ENCODE results near the gene DMPK. TPM values are rescaled to one million over a fixed set of nuclear protein-coding genes. Genes with fewer than 3 reads are reported as not detected.
A peak's percentile ranks its signal among the peaks of the same experiment; 100 is the strongest.

Gene DMPK
- total and polyA plus RNA-seq, 2 experiments from 2014 or later: 25.2 to 46.0 TPM

DNA sequence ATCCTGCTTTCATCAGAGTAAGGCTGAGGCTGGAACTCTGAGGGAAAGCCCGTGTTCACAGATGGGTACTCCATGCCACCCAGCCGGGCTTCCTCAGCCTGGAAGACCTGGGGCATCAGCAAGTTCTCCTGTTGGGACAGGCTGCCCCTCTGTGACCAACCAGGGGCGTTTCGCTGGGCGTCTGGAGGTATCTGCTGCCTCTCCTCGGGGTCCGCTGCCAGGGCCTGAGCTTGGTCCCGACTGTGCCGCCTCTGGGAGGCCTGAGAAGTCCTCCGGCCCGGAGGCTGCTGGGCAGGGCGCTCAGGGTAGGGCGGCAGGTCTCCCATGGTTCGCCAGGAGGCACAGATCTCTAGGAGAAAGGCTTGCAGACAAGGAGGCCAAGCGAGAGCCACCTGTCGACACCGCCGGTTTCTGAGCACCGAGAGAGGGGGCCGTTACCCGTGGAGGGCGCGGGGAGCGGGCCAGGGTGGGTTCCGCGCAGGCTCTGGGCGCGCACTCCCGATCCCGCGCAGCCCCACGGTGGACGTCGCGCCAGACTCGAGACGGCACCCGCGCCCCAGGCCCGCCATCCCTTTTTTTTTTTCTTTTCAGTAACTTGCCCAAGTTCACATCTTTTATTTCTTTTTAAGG is 32.7 kb upstream of the DMPK start, which contains the start of gene RSPH6A:
TSS of gene RSPH6A (minus strand) at position 458 of the 630 bp plus-strand sequence. CDS start at position 326, 132 bp downstream.
- no peak for DNase-seq (ENCODE audit: low spot score)
- H4K20me1 ChIP-seq (ENCODE audit: insufficient read depth, poor library complexity, severe bottlenecking): no peaks in the 10 kb centered on the region
- H3K4me3 ChIP-seq: peak within 1 kb of the TSS; percentile 4
- WGBS (ENCODE audit: low lambda C conversion rate, missing lambda C conversion rate): 35% methylated on average over 25 of the region's 40 CpGs
- no peaks in the 10 kb centered on the region for H3K9me3 ChIP-seq (ENCODE audit: low read depth)
- no peaks in the 10 kb centered on the region for H3K27me3 ChIP-seq
- TF ChIP-seq EZH2 (IDR thresholded peaks at IDR 0.05; ENCODE audit: borderline replicate concordance) (no peak), EZH2phosphoT487 (IDR thresholded peaks at IDR 0.05; ENCODE audit: low read depth, severe bottlenecking, unreplicated experiment) (no peak)
- TF ChIP-seq, protein P1, sequence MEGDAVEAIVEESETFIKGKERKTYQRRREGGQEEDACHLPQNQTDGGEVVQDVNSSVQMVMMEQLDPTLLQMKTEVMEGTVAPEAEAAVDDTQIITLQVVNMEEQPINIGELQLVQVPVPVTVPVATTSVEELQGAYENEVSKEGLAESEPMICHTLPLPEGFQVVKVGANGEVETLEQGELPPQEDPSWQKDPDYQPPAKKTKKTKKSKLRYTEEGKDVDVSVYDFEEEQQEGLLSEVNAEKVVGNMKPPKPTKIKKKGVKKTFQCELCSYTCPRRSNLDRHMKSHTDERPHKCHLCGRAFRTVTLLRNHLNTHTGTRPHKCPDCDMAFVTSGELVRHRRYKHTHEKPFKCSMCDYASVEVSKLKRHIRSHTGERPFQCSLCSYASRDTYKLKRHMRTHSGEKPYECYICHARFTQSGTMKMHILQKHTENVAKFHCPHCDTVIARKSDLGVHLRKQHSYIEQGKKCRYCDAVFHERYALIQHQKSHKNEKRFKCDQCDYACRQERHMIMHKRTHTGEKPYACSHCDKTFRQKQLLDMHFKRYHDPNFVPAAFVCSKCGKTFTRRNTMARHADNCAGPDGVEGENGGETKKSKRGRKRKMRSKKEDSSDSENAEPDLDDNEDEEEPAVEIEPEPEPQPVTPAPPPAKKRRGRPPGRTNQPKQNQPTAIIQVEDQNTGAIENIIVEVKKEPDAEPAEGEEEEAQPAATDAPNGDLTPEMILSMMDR (IDR thresholded peaks at IDR 0.05; ENCODE audit: poor library complexity): no peak
- peak within 1 kb of the TSS; percentile 27 for H3K27ac ChIP-seq
- H3K79me2 ChIP-seq: no peaks in the 10 kb centered on the region
- H2AFZ ChIP-seq: peak within 1 kb of the TSS; percentile 55
- H3K36me3 ChIP-seq (replicated peaks; ENCODE audit: insufficient read depth, low read depth): no peaks in the 10 kb centered on the region
- H3K4me2 ChIP-seq: peak within 1 kb of the TSS; percentile 86
- no peaks in the 10 kb centered on the region for H3K9me2 ChIP-seq (replicated peaks; ENCODE audit: insufficient read depth)
- H3K4me1 ChIP-seq (ENCODE audit: insufficient read depth): peaks cover 7% of the 10 kb centered on the region

DNA sequence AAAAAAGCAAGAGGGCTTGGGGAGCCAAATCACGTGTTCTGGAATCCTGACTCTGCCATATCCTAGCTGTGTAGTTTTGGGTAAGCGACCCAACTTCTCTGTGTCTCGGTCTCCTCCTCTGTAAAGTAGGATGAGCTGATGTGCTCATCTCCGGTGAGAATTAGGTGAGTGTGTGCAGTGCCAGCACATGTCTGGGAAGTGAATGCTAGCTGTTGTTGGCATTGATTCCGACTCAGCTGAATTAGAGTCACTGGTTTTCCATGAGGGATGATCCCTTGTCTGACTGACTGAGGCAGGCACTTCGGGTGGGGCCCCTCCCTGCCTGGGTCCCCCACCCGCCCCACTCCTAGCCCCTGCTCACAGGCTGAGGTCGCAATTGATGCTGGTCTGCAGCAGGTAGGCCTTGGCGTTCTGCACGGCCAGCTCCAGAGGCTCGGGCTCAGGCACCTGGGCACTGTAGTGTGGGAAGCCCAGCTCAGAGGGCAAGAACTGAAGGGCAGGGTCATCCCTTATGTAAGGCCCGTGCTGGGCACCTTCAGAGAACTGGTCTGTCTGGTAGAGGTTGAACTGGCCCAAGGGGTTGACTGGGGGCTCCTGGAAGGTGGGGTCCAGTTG is 32.0 kb upstream of the DMPK start:
- peak overlapping the region; percentile 86 for H3K4me2 ChIP-seq
- 93% methylated on average over 12 of the region's 12 CpGs for WGBS (ENCODE audit: low lambda C conversion rate, missing lambda C conversion rate)
- H2AFZ ChIP-seq: no peak overlapping the region
- no peaks in the 10 kb centered on the region for H3K27me3 ChIP-seq
- H3K79me2 ChIP-seq: no peaks in the 10 kb centered on the region
- H3K9me2 ChIP-seq (replicated peaks; ENCODE audit: insufficient read depth): no peaks in the 10 kb centered on the region
- TF ChIP-seq, protein P1 (IDR thresholded peaks at IDR 0.05; ENCODE audit: poor library complexity): no peak
- TF ChIP-seq EZH2phosphoT487 (IDR thresholded peaks at IDR 0.05; ENCODE audit: low read depth, severe bottlenecking, unreplicated experiment): no peak
- TF ChIP-seq EZH2 (IDR thresholded peaks at IDR 0.05; ENCODE audit: borderline replicate concordance): no peak
- H3K4me3 ChIP-seq: no peak overlapping the region
- no peak for DNase-seq (ENCODE audit: low spot score)
- H3K27ac ChIP-seq: no peak overlapping the region
- no peaks in the 10 kb centered on the region for H3K9me3 ChIP-seq (ENCODE audit: low read depth)
- peaks cover 7% of the 10 kb centered on the region for H3K4me1 ChIP-seq (ENCODE audit: insufficient read depth)
- no peaks in the 10 kb centered on the region for H3K36me3 ChIP-seq (replicated peaks; ENCODE audit: insufficient read depth, low read depth)
- H4K20me1 ChIP-seq (ENCODE audit: insufficient read depth, poor library complexity, severe bottlenecking): no peaks in the 10 kb centered on the region

DNA sequence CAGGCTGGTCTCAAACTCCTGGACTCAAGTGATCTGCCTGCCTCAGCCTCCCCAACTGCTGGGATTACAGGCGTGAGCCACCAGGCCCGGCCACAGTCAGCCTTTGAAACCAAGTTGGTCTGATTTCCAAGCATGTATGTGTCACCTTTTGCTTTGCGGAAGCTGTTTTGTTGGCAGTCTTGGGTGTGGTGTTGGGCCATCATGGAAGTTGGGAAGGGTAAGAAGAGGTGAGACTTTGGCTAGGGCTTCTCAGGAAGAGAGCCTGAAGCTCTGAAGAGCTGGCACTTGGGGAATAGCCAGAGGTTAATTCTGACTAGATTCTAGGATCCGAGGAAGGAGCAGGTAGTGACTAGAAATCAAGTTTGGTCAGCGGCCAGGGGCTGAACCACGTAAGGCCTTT is 30.0 kb upstream of the DMPK start:
- no peaks in the 10 kb centered on the region for H3K9me2 ChIP-seq (replicated peaks; ENCODE audit: insufficient read depth)
- no peaks in the 10 kb centered on the region for H3K9me3 ChIP-seq (ENCODE audit: low read depth)
- no peaks in the 10 kb centered on the region for H4K20me1 ChIP-seq (ENCODE audit: insufficient read depth, poor library complexity, severe bottlenecking)
- no peak overlapping the region for H3K4me2 ChIP-seq
- no peaks in the 10 kb centered on the region for H3K36me3 ChIP-seq (replicated peaks; ENCODE audit: insufficient read depth, low read depth)
- TF ChIP-seq EZH2phosphoT487 (IDR thresholded peaks at IDR 0.05; ENCODE audit: low read depth, severe bottlenecking, unreplicated experiment) (no peak), EZH2 (IDR thresholded peaks at IDR 0.05; ENCODE audit: borderline replicate concordance) (no peak)
- TF ChIP-seq, protein P1 (IDR thresholded peaks at IDR 0.05; ENCODE audit: poor library complexity): no peak
- no peak for DNase-seq (ENCODE audit: low spot score)
- H2AFZ ChIP-seq: no peak overlapping the region
- H3K4me3 ChIP-seq: no peak overlapping the region
- H3K27ac ChIP-seq: no peak overlapping the region
- H3K27me3 ChIP-seq: no peaks in the 10 kb centered on the region
- WGBS (ENCODE audit: low lambda C conversion rate, missing lambda C conversion rate): 88% methylated on average over 6 of the region's 6 CpGs
- no peaks in the 10 kb centered on the region for H3K79me2 ChIP-seq
- peaks cover 7% of the 10 kb centered on the region for H3K4me1 ChIP-seq (ENCODE audit: insufficient read depth)
